Measurements from ENCODE around the gene TNIK.

Gene TNIK

GRCh38 chr3:171090321-171090720 is 369.9 kb downstream of the TNIK start:
- DNase-seq (ENCODE audit: low read depth in 2 of 2) = no peak

- DNase-seq (ENCODE audit: low read depth in 2 of 2) = no peak
These were observed 371.0 kb downstream of the TNIK start for GRCh38 chr3:171088964-171089754.

- no peak for DNase-seq (ENCODE audit: low read depth in 2 of 2)
These were observed 371.7 kb downstream of the TNIK start for GRCh38 chr3:171088496-171088895.

DNA sequence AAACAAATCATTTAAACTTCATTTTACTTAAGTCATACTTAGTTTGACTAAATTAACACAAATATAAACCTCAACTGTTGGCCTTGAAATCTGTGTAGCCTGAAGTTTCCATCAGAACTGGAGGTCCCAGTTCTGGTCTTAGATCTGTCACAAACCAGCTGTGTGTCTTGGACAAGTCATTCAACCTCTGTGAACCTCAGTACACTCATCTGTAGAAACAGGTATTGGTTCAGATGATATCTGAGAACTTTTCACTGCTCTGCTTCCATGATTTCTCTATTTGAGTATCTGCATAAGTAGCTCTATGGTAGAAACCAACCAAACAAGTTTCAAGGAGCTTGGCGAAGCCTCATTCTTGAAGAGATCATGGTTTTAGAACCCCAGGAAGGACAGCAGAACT is 373.3 kb downstream of the TNIK start:
- no peak for DNase-seq (ENCODE audit: low read depth in 2 of 2)

- DNase-seq (ENCODE audit: low read depth in 2 of 2) = no peak
These were observed 382.9 kb downstream of the TNIK start for GRCh38 chr3:171077261-171077660.

GRCh38 chr3:171072432-171072831 is 387.8 kb downstream of the TNIK start:
- DNase-seq (ENCODE audit: low read depth in 2 of 2) = no peak

DNA sequence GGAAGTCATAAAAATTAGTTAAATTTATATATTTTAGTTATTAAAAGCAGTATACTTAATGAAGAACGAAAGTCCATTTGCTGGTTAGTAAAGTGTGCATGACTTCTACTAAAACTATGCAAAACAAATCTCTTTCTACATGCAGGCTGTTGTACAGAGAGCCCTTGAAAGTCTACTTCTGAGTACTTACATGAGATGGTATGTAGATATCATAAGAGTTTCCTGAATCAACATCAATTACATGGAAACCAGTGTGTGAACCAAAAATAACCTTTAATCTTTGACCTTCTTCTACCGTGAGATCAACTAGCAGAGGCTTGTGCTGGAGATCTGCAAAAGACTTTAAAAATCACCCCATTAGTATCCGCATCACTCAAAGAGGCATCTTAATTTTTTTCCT is 391.5 kb downstream of the TNIK start:
- no peak for DNase-seq (ENCODE audit: low read depth in 2 of 2)

- DNase-seq (ENCODE audit: low read depth in 2 of 2) = no peak
These were observed 394.0 kb downstream of the TNIK start for GRCh38 chr3:171066206-171066605.

- DNase-seq (ENCODE audit: low read depth in 2 of 2) = no peak
These were observed 394.5 kb downstream of the TNIK start for GRCh38 chr3:171065732-171066131.

- no peak for DNase-seq (ENCODE audit: low read depth in 2 of 2)
These were observed 395.7 kb downstream of the TNIK start for GRCh38 chr3:171064461-171064860.

DNA sequence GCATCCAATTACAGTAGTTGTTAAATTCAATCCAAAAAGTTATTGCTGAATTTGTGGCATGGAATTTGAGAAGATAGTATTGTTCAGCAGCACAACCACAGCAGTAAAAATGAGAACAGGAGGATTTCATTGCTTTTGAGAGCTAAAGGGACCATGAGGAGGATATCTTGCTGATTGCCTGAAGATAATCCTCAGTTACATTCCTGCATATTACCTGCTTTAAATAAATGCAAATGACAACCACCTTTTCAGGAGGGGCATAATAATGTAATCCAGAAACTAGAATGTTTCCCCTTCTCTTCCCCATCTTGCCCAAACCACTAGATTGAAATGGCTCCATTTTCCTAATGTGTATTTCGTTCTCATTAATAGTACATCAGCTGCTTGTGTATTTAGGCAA is 398.5 kb downstream of the TNIK start:
- DNase-seq (ENCODE audit: low read depth in 2 of 2) = no peak

DNA sequence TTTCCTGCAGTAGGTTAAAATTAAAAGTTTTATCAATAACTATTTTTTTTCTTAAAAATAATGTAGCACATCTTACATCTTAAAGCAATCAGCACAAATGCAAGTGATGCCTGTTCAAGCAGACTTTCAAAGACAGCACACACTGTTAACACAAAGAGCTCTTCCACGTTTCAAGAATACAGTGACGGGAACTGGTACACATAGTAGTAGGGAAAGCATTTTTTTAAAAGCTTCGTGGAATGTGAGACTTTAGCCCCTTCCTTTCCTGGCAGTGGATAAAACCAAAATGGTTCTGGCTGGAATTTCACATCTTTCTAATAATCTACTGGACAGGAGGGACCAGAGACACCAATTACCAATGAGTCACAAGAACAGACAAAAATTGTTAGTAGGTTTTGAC is 400.2 kb downstream of the TNIK start:
- no peak for DNase-seq (ENCODE audit: low read depth in 2 of 2)

DNA sequence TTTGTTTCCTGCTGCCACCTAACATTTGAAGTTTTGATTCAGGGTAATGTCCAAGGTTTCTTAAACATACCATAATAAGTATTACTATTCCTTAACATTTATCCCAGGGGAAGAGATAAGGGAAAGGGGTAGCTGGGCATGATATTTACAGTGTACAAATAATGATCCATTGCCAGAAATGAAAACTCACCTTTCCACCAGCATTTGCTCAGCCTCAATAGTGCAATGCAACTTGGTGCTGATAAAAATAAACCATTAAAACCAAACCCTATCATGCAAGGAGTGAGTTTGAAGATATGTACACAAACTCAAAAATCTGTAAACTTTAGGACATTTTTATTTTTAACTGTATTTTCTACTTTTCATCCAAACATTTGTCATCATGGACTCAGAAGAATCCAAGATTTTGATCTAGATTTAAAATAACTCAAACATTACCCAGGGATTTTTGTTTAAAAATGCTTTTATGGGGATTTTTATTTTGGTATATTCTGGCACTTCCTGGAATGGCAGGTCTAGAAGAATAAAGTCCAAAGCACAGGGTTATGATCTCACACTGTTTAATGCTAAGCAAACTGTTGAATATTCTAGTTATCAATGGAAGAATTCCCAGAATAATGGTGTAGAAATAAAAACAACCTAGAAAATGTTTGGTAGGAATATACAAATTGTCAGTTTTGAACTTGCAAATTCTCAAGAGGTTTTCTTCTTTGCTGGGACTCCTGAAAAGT is 401.2 kb downstream of the TNIK start:
- no peak for DNase-seq (ENCODE audit: low read depth in 2 of 2)

- DNase-seq (ENCODE audit: low read depth in 2 of 2) = no peak
These were observed 402.1 kb downstream of the TNIK start for GRCh38 chr3:171058058-171058457.

GRCh38 chr3:171057072-171057471 is 403.1 kb downstream of the TNIK start:
- DNase-seq (ENCODE audit: low read depth in 2 of 2) = no peak

- DNase-seq (ENCODE audit: low read depth in 2 of 2) = no peak
These were observed 403.7 kb downstream of the TNIK start for GRCh38 chr3:171056528-171056927.

DNA sequence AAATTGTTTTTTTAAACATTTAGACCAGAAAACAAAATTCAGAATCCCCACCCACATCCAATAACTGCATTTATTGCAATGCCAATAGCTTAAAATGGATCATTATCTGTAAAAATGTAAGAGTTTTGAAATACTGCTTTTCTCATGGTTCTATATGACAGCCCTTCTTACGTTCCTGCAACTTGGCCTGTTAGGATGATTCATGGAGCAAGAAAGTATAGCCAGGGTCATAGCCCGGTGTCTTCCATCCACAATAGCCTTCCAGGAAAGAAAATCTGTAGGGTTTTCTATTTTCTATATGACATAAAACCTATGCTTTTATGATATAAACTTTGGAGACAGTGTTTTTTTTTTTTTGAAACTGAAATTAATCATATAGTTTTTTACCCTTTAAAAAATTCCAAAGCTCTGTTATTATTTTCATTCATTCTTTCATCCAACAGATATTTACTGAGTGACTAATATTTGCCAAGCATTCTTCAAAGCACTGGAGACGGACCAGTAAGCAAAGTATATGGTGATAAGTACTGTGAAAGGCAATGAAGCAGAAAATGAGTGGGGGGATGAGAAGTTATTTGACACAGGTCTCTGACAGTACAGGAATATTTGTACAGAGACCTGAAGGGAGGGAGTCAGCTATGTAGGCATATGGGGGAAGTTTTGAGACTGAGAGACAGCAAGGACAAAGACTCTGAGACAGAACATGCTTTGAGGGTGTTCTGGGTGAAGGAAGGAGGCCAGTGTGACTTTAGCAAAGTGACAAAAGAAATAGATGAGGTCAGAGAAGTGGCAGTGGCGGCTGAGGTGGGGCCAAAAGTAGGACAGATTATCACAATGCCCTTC is 404.6 kb downstream of the TNIK start:
- DNase-seq (ENCODE audit: low read depth in 2 of 2) = no peak

GRCh38 chr3:171054921-171055320 is 405.3 kb downstream of the TNIK start:
- DNase-seq (ENCODE audit: low read depth in 2 of 2) = no peak

DNA sequence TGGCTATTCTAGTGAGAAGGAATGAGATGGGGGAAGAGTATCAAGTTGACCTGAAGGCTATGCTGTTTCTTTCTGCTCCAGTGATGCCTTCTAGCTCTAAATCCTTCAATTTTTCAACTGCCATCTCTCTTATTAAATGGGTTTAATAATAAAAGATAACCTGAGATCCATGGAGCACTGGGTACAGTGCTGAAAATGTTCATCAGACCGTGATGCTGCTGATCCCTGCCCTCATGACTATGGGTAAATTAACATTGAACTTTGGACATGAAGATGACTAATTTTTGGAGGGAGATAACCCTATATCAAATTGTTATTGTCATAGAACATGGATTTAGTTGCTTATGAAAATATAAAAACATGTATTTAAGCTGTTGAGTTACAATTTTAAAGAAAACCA is 406.0 kb downstream of the TNIK start:
- DNase-seq (ENCODE audit: low read depth in 2 of 2) = no peak

GRCh38 chr3:171049861-171050444 is 410.3 kb downstream of the TNIK start:
- peak; percentile 11 to 24 for DNase-seq (ENCODE audit: low read depth in 2 of 2)

DNA sequence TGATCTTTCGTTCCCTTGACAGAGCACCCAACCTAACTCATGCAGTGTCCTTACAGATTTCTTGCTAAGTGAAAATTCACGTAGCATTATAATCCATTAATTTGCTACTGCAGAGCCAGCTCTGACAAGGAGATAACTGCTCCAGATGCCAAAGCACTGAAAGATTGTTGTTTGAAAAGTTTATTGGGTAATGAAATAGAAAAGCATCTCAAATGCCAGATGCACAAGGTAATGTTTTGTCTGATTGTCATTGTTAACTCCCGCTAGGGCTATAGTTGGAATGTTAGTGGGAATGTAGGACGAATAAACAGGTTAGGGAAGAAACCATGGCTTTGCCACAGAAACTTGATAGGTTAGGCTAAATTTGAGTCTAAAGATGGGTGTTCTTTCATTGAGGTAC is 413.4 kb downstream of the TNIK start:
- no peak for DNase-seq (ENCODE audit: low read depth in 2 of 2)

Measured in stimulated activated CD4-positive, alpha-beta T cell treated with anti-CD3 and anti-CD28 coated beads, Interleukin-15, amount 100 ng/mL, for 48 hours (primary cell).